ENCODE results near the gene NR0B1.

- TF ChIP-seq CTCF (conservative IDR thresholded peaks at IDR 0.05 in 1 of 2, IDR thresholded peaks at IDR 0.05 in 1 of 2; ENCODE audit: extremely low read depth in 1 of 2, insufficient read depth in 1 of 2, low read depth in 1 of 2, low read length in 2 of 2): no peak
- no peak for TF ChIP-seq EZH2 (IDR thresholded peaks at IDR 0.05; ENCODE audit: borderline replicate concordance, low read length)
Measured at GRCh38 chrX:30304866-30305265, 4.3 kb downstream of the NR0B1 start.
